ENCODE results near the gene SIGLEC14. TPM values are rescaled to one million over a fixed set of nuclear protein-coding genes. Genes with fewer than 3 reads are reported as not detected.

Gene SIGLEC14
- total RNA-seq, 4 donors from 2014 or later = 0.97 to 2.9 TPM; not detected in 2

GRCh38 chr19:51690454-51691073 is 43.9 kb upstream of the SIGLEC14 start:
- intact Hi-C loops (cut with DNase I) = no loop called here
- Histone ChIP-seq H3K27ac (peak overlapping the region; percentile 83 to 96 (median 90)), H3K4me1 (peaks cover 21 to 80% (median 38%) of the 10 kb centered on the region in 3 donors), H3K27me3 (no peaks in the 10 kb centered on the region), H3K9me3 (no peaks in the 10 kb centered on the region), H3K4me3 (peak overlapping the region; percentile 60 to 80 (median 78)), H3K36me3 (peaks cover 0 to 23% (median 4%) of the 10 kb centered on the region in 3 donors)
- TF ChIP-seq CTCF (IDR thresholded peaks at IDR 0.05) (no peak), POLR2A (IDR thresholded peaks at IDR 0.05) (no peak)
- WGBS, 2 donors = 0% methylated on average over 5 to 6 of the region's 21 CpGs
- no peak for DNase-seq

DNA sequence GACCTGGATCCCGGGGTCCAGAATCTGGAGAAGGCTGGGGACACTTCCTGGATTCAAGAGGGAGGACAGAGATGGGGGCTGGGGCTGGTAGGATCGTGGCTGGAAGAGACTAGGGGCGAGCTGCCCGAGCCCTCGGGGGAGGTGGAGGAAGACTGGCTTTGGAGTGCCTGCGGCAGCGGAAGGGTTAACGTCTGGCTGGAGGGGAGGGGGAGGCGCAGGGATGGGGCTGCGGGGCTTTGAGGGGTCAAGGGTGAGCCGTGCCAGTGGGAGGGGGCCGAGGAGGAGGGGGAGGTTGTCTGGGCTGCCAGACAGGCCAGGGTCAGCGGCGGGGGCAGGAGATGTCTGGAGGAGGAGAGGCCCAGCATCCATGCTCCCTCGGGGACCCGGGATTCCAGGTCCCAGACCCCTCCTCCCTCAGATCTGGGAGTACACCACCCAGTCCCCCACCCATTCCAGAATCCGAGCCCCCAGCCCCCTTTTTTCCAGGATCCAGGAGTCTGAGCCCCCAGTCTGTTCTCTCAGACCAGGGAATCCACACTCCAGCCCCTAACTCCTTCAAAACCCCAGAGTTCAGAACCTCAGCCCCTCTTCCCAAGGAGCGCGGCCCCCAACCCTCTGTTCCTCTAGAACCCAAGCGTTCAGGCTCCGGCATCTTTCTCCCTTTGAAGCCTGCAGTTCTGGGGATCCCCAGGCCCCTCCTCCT is 43.3 kb upstream of the SIGLEC14 start:
- 0 to 3% methylated on average over 14 to 16 of the region's 21 CpGs for WGBS, 2 donors
- intact Hi-C loops (cut with DNase I) = no loop called here
- peak overlapping the region; percentile 60 to 80 (median 78) for H3K4me3 ChIP-seq
- H3K4me1 ChIP-seq = peaks cover 21 to 75% (median 38%) of the 10 kb centered on the region in 3 donors
- H3K27me3 ChIP-seq = no peaks in the 10 kb centered on the region
- no peaks in the 10 kb centered on the region for H3K9me3 ChIP-seq
- DNase-seq = no peak
- no peak for TF ChIP-seq POLR2A (IDR thresholded peaks at IDR 0.05)
- no peak for TF ChIP-seq CTCF (IDR thresholded peaks at IDR 0.05)
- H3K27ac ChIP-seq = peak overlapping the region; percentile 83 to 96 (median 90)
- H3K36me3 ChIP-seq = peaks cover 0 to 16% (median 0%) of the 10 kb centered on the region in 3 donors

GRCh38 chr19:51688671-51689571 is 42.3 kb upstream of the SIGLEC14 start:
- Histone ChIP-seq H3K4me3 (peak overlapping the region; percentile 60 to 80 (median 78)), H3K27ac (peak overlapping the region; percentile 83 to 96 (median 90)), H3K36me3 (peaks cover 0 to 7% (median 0%) of the 10 kb centered on the region in 3 donors), H3K27me3 (no peaks in the 10 kb centered on the region), H3K9me3 (no peaks in the 10 kb centered on the region), H3K4me1 (peaks cover 21 to 70% (median 38%) of the 10 kb centered on the region in 3 donors)
- 1 to 4% methylated on average over 21 to 23 of the region's 63 CpGs for WGBS, 2 donors
- intact Hi-C loops (cut with DNase I) = no loop called here
- no peak for TF ChIP-seq POLR2A (IDR thresholded peaks at IDR 0.05)
- peak in 2 of 6 experiments; percentile 10 to 25 for TF ChIP-seq CTCF (IDR thresholded peaks at IDR 0.05)
- no peak for DNase-seq

- 10 to 17% methylated on average over 16 of the region's 22 CpGs for WGBS, 2 donors
These were observed 41.4 kb upstream of the SIGLEC14 start for GRCh38 chr19:51687791-51688670.

More at GRCh38 chr19:51687791-51688670, 41.4 kb upstream of the SIGLEC14 start:
- Histone ChIP-seq H3K4me1 (peaks cover 21 to 63% (median 38%) of the 10 kb centered on the region in 3 donors), H3K4me3 (peak overlapping the region; percentile 60 to 80 (median 78)), H3K9me3 (no peaks in the 10 kb centered on the region), H3K36me3 (peaks cover 0 to under 1% (median 0%) of the 10 kb centered on the region in 3 donors), H3K27me3 (no peaks in the 10 kb centered on the region), H3K27ac (peak overlapping the region; percentile 83 to 96 (median 90))
- no peak for DNase-seq
- intact Hi-C loops (cut with DNase I) = no loop called here
- TF ChIP-seq CTCF (IDR thresholded peaks at IDR 0.05) (no peak), POLR2A (IDR thresholded peaks at IDR 0.05) (no peak)
